MM.1S (cell line): ENCODE results near the gene OR4D9.

Experiments used
- DNase-seq: peaks from one replicate; pipeline ENCODE4 v3.0.0-alpha.2; 2015
- H2AFZ ChIP-seq: fragments of 300-600 bp; sonication (generic); 2 replicates; pipeline ENCODE4 v1.6.0; 2016; ENCODE audit warnings: antibody characterized with exemption, low read length
- H3F3A ChIP-seq: fragments of 300-600 bp; sonication (generic); 2 replicates; pipeline ENCODE4 v1.6.1; 2016; ENCODE audit warnings: mild to moderate bottlenecking, antibody characterized with exemption, low read length, moderate library complexity, mixed read lengths; ENCODE audit not compliant: insufficient read depth
- H3K27ac ChIP-seq: fragments of 300-600 bp; sonication (generic); 2 replicates; pipeline ENCODE4 v1.5.1; 2016; ENCODE audit warnings: mild to moderate bottlenecking, low read length
- H3K27me3 ChIP-seq: fragments of 300-600 bp; sonication (generic); replicated peaks from 2 replicates; pipeline ENCODE4 v1.6.0; 2016; ENCODE audit warnings: low read length; ENCODE audit not compliant: insufficient read depth
- H3K36me3 ChIP-seq: fragments of 300-600 bp; sonication (generic); replicated peaks from 2 replicates; pipeline ENCODE4 v1.6.1; 2016; ENCODE audit warnings: mild to moderate bottlenecking, low read length, mixed read lengths; ENCODE audit not compliant: insufficient read depth
- H3K4me1 ChIP-seq: fragments of 300-600 bp; sonication (generic); 2 replicates; pipeline ENCODE4 v1.6.1; 2016; ENCODE audit warnings: low read length, mixed read lengths
- H3K4me2 ChIP-seq: fragments of 300-600 bp; sonication (generic); 2 replicates; pipeline ENCODE4 v1.6.0; 2016; ENCODE audit warnings: low read depth, low read length
- H3K4me3 ChIP-seq: fragments of 300-600 bp; sonication (generic); 2 replicates; pipeline ENCODE4 v1.5.1; 2016; ENCODE audit warnings: low read length, mixed read lengths
- H3K79me2 ChIP-seq: fragments of 300-600 bp; sonication (generic); 2 replicates; pipeline ENCODE4 v1.6.1; 2016; ENCODE audit warnings: mixed run types, low read length, mixed read lengths
- H3K9ac ChIP-seq: fragments of 300-600 bp; sonication (generic); 2 replicates; pipeline ENCODE4 v1.6.1; 2016; ENCODE audit warnings: low read length, mixed read lengths
- H3K9me2 ChIP-seq: fragments of 300-600 bp; sonication (generic); replicated peaks from 2 replicates; pipeline ENCODE4 v1.6.1; 2016; ENCODE audit warnings: mild to moderate bottlenecking, low read length, mixed read lengths; ENCODE audit not compliant: insufficient read depth
- H3K9me3 ChIP-seq: fragments of 300-600 bp; sonication (generic); replicated peaks from 2 replicates; pipeline ENCODE4 v1.6.1; 2016; ENCODE audit warnings: mild to moderate bottlenecking, low read length, mixed read lengths; ENCODE audit not compliant: insufficient read depth
- H4K20me1 ChIP-seq: fragments of 300-600 bp; sonication (generic); 2 replicates; pipeline ENCODE4 v1.6.1; 2016; ENCODE audit warnings: mild to moderate bottlenecking, low read length, moderate library complexity, mixed read lengths; ENCODE audit not compliant: insufficient read depth
- EZH2 ChIP-seq: fragments of 300-600 bp; sonication (generic); optimal IDR thresholded peaks from 2 replicates; pipeline ENCODE3; 2017; ENCODE audit warnings: low read depth, mild to moderate bottlenecking, antibody characterized with exemption, low read length, mixed read lengths
- EZH2phosphoT487 ChIP-seq: fragments of 300-600 bp; sonication (generic); IDR thresholded peaks from 2 replicates; pipeline ENCODE4 v1.6.1; 2018; ENCODE audit warnings: antibody characterized with exemption, low read length
- TF ChIP-seq, protein P1 (sequence below): fragments of 300-600 bp; sonication (generic); IDR thresholded peaks from 2 replicates; pipeline ENCODE4 v1.5.1; 2016; ENCODE audit warnings: antibody characterized with exemption, low read length, mixed read lengths

The OR4D9 gene

DNA sequence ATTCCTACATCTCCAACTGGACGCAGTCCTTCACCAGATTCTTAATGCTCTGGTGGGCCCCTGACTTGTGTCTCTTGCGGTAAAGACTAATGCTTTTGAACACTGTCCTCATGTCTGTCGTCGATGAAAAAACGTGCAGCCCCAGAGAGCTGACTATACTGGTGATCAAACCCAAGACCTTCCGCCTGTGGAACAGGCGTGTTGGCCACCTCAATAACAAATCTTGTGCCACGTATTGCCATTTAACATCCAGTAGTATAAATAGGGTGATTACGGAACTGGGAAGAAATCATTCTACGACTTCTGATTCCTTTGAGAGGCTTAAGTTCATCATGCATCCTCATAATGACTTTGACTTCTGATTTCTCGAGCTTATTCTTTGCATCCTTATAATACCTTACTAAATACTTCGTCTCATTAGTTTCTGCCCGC lies 45.6 kb downstream of the OR4D9 start:
- H3K9me2 ChIP-seq: no peaks in the 10 kb centered on the region
- TF ChIP-seq, protein P1, sequence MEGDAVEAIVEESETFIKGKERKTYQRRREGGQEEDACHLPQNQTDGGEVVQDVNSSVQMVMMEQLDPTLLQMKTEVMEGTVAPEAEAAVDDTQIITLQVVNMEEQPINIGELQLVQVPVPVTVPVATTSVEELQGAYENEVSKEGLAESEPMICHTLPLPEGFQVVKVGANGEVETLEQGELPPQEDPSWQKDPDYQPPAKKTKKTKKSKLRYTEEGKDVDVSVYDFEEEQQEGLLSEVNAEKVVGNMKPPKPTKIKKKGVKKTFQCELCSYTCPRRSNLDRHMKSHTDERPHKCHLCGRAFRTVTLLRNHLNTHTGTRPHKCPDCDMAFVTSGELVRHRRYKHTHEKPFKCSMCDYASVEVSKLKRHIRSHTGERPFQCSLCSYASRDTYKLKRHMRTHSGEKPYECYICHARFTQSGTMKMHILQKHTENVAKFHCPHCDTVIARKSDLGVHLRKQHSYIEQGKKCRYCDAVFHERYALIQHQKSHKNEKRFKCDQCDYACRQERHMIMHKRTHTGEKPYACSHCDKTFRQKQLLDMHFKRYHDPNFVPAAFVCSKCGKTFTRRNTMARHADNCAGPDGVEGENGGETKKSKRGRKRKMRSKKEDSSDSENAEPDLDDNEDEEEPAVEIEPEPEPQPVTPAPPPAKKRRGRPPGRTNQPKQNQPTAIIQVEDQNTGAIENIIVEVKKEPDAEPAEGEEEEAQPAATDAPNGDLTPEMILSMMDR: no peak
- TF ChIP-seq EZH2: no peak
- TF ChIP-seq EZH2phosphoT487: no peak
- peak overlapping the region; percentile 47 for H2AFZ ChIP-seq
- peaks cover 51% of the 10 kb centered on the region for H3F3A ChIP-seq
- peaks cover 15% of the 10 kb centered on the region for H3K4me1 ChIP-seq
- H3K27ac ChIP-seq: peak overlapping the region; percentile 20; the same call in 1 of the 2 replicates
- DNase-seq: no peak
- H3K9me3 ChIP-seq: no peaks in the 10 kb centered on the region
- peak overlapping the region; percentile 45 for H3K4me3 ChIP-seq
- H3K9ac ChIP-seq: no peak overlapping the region; the same call in 1 of the 2 replicates
- no peaks in the 10 kb centered on the region for H3K36me3 ChIP-seq
- peaks cover 10% of the 10 kb centered on the region for H3K27me3 ChIP-seq
- no peaks in the 10 kb centered on the region for H4K20me1 ChIP-seq
- H3K79me2 ChIP-seq: no peaks in the 10 kb centered on the region
- peak overlapping the region; percentile 64 for H3K4me2 ChIP-seq

DNA sequence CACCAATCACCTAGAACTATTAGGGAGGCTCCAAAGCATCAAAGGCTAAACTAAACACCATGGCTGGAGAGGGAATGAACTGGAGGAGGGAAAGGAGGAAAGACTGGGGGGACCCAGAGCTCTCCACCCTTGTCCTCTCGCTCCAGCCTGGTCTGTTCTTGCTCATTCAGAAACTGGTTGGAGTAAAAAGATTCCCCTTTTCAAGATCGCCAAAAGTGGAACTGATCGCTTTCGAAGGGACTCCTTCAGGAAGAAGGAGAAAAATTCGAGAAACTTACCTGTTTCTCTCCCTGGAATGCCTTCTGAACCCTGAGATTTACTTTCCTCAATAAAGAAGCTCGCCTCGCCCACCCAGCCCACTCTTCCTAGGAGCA lies 46.9 kb downstream of the OR4D9 start:
- H3K9ac ChIP-seq: peak overlapping the region; percentile 45; the same call in 1 of the 2 replicates
- no peak overlapping the region for H3K27ac ChIP-seq

DNA sequence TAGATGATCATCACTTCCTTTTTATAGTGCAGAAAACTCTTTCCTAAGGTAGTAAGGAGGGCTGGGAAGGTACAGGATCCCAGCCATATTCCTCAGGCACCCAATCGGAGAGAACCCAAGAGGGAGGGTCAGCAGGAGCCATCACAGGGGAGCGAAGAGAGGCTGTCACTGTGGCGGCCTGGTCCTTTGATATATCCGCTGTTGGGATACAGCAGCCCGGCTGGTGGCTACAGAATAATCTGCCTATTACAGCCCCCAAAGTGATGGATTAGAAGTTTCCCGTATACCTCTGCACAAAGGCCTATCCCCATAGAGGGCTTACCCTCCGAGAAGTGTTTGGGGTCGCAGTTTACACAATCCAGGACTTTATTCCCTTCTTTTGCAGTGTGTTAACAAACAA lies 48.5 kb downstream of the OR4D9 start:
- no peaks in the 10 kb centered on the region for H3K36me3 ChIP-seq
- H4K20me1 ChIP-seq: no peaks in the 10 kb centered on the region
- H3K4me2 ChIP-seq: peak overlapping the region; percentile 86
- peak overlapping the region; percentile 75; the same call in 1 of the 2 replicates for H3K9ac ChIP-seq
- H2AFZ ChIP-seq: no peak overlapping the region
- DNase-seq: no peak
- H3K4me3 ChIP-seq: peak overlapping the region; percentile 91; the same call in 1 of the 2 replicates
- no peaks in the 10 kb centered on the region for H3K79me2 ChIP-seq
- H3K4me1 ChIP-seq: peaks cover 15% of the 10 kb centered on the region
- no peak overlapping the region for H3K27ac ChIP-seq
- no peak for TF ChIP-seq EZH2
- TF ChIP-seq, protein P1: no peak
- TF ChIP-seq EZH2phosphoT487: no peak
- H3F3A ChIP-seq: peaks cover 51% of the 10 kb centered on the region
- H3K9me3 ChIP-seq: no peaks in the 10 kb centered on the region
- no peaks in the 10 kb centered on the region for H3K9me2 ChIP-seq
- peaks cover 10% of the 10 kb centered on the region for H3K27me3 ChIP-seq

More for the DNA sequence above, 46.9 kb downstream of the OR4D9 start:
- DNase-seq: no peak
- Histone ChIP-seq H3K4me1 (peaks cover 15% of the 10 kb centered on the region), H3K9me3 (no peaks in the 10 kb centered on the region), H4K20me1 (no peaks in the 10 kb centered on the region), H3K4me2 (peak overlapping the region; percentile 58), H3K9me2 (no peaks in the 10 kb centered on the region), H3K4me3 (peak overlapping the region; percentile 45; the same call in 1 of the 2 replicates), H3K79me2 (no peaks in the 10 kb centered on the region), H2AFZ (peak overlapping the region; percentile 23), H3K36me3 (no peaks in the 10 kb centered on the region), H3F3A (peaks cover 51% of the 10 kb centered on the region), H3K27me3 (peaks cover 10% of the 10 kb centered on the region)
- TF ChIP-seq, protein P1: no peak
- TF ChIP-seq EZH2phosphoT487: no peak
- no peak for TF ChIP-seq EZH2
